ENCODE data around the gene RBM4. TPM values are rescaled to one million over a fixed set of nuclear protein-coding genes. Genes with fewer than 3 reads are reported as not detected.

RBM4 gene
- total RNA-seq, 1 donor from 2014 or later: 133 TPM

- Mint-ChIP-seq H3K4me1 (no peaks in the 10 kb centered on the region), H3K4me3 (no peak overlapping the region), H3K27me3 (no peaks in the 10 kb centered on the region), H3K27ac (no peak overlapping the region), H3K36me3 (ENCODE audit: low read depth) (no peaks in the 10 kb centered on the region), H3K9me3 (no peaks in the 10 kb centered on the region)
- no peak for DNase-seq
- intact Hi-C loops (cut with micrococcal nuclease): loop anchor here (1.0 to 5.0 kb wide), 2 partner anchors 140 to 188 kb away; no protein-coding TSS in a partner anchor
These were observed 55.5 kb downstream of the RBM4 start for GRCh38 chr11:66694056-66694410.

- DNase-seq: peak; percentile 95
- H3K4me3 Mint-ChIP-seq: no peak overlapping the region
- no peaks in the 10 kb centered on the region for H3K4me1 Mint-ChIP-seq
- no peaks in the 10 kb centered on the region for H3K27me3 Mint-ChIP-seq
- H3K9me3 Mint-ChIP-seq: no peaks in the 10 kb centered on the region
- H3K36me3 Mint-ChIP-seq (ENCODE audit: low read depth): no peaks in the 10 kb centered on the region
- intact Hi-C loops (cut with micrococcal nuclease): loop anchor here (1.0 to 5.0 kb wide), 2 partner anchors 140 to 188 kb away; no protein-coding TSS in a partner anchor
- no peak overlapping the region for H3K27ac Mint-ChIP-seq
These were observed 56.3 kb downstream of the RBM4 start for GRCh38 chr11:66694732-66695207.

Other genes starting within 250 kb of the RBM4 start
- 0.09 TPM in 1 of 2 replicates, not detected in the other for gene NPAS4, start 217.7 kb upstream of the RBM4 start, total RNA-seq
- gene MRPL11, start 199.9 kb upstream of the RBM4 start, total RNA-seq: 102 TPM in 2 replicates
- 16.1 and 18.3 TPM in 2 replicates for gene PELI3, start 171.8 kb upstream of the RBM4 start, total RNA-seq
- 97.1 and 106 TPM in 2 replicates for gene DPP3, start 158.3 kb upstream of the RBM4 start, total RNA-seq
- 17.6 and 18.3 TPM in 2 replicates for gene BBS1, start 128.1 kb upstream of the RBM4 start, total RNA-seq
- gene ZDHHC24, start 92.7 kb upstream of the RBM4 start, total RNA-seq: 12.2 and 13.9 TPM in 2 replicates
- 0.07 TPM in 2 replicates for gene ACTN3, start 91.8 kb upstream of the RBM4 start, total RNA-seq
- gene CTSF, start 70.1 kb upstream of the RBM4 start, total RNA-seq: 0.68 and 1.2 TPM in 2 replicates
- 0.19 and 0.21 TPM in 2 replicates for gene CCDC87, start 45.6 kb upstream of the RBM4 start, total RNA-seq
- 28.3 and 31.4 TPM in 2 replicates for gene CCS, start 45.5 kb upstream of the RBM4 start, total RNA-seq
- 209 and 214 TPM in 2 replicates for gene RBM14, start 22.1 kb upstream of the RBM4 start, total RNA-seq
- gene RBM4B, start 39.2 kb downstream of the RBM4 start, total RNA-seq: 15.6 and 16.0 TPM in 2 replicates
- 0.88 and 1.6 TPM in 2 replicates for gene SPTBN2, start 90.5 kb downstream of the RBM4 start, total RNA-seq
- gene RCE1, start 204.7 kb downstream of the RBM4 start, total RNA-seq: 28.5 and 32.9 TPM in 2 replicates
- 51.9 and 55.6 TPM in 2 replicates for gene LRFN4, start 218.4 kb downstream of the RBM4 start, total RNA-seq

Data from activated CD4-positive, alpha-beta T cell treated with anti-CD3 and anti-CD28 coated beads, Interleukin-2, amount 10 ng/mL, durations not matched to agents 24 days and 14 days (primary cell).